HG02852 (cell line): ENCODE data around the gene GHR.

Source experiments
- ATAC-seq: cut with Tn5 transposase; IDR thresholded peaks from one replicate; pipeline ENCODE4 v1.9.1; 2021; ENCODE audit warnings: mild to moderate bottlenecking, moderate library complexity; ENCODE audit not compliant: unreplicated experiment

GHR gene

GRCh38 chr5:42423285-42424165 is at the start of gene GHR:
Gene GHR, plus strand, starts transcription at chr5:42423439. Its CDS starts 142,436 bp downstream, at chr5:42565875.
- ATAC-seq = peak; percentile 76

- no peak for ATAC-seq
Measured at GRCh38 chr5:42374679-42375273, 48.5 kb upstream of the GHR start.

- ATAC-seq = no peak
Measured at GRCh38 chr5:42377496-42377895, 45.7 kb upstream of the GHR start.

GRCh38 chr5:42381973-42382372 is 41.3 kb upstream of the GHR start:
- no peak for ATAC-seq

GRCh38 chr5:42387563-42387962 is 35.7 kb upstream of the GHR start:
- ATAC-seq = no peak

GRCh38 chr5:42390115-42390514 is 33.1 kb upstream of the GHR start:
- ATAC-seq = no peak

GRCh38 chr5:42392917-42393316 is 30.3 kb upstream of the GHR start:
- no peak for ATAC-seq

- ATAC-seq = no peak
Measured at GRCh38 chr5:42396111-42396510, 27.1 kb upstream of the GHR start.

GRCh38 chr5:42397267-42397666 is 26.0 kb upstream of the GHR start:
- ATAC-seq = no peak

GRCh38 chr5:42399702-42400101 is 23.5 kb upstream of the GHR start:
- ATAC-seq = no peak

GRCh38 chr5:42400474-42400873 is 22.8 kb upstream of the GHR start:
- no peak for ATAC-seq

GRCh38 chr5:42403236-42403635 is 20.0 kb upstream of the GHR start:
- ATAC-seq = no peak

- no peak for ATAC-seq
Measured at GRCh38 chr5:42404366-42404765, 18.9 kb upstream of the GHR start.

- no peak for ATAC-seq
Measured at GRCh38 chr5:42419294-42419693, 3.9 kb upstream of the GHR start.

GRCh38 chr5:42422656-42423280 is 471 bp upstream of the GHR start:
- no peak for ATAC-seq

- ATAC-seq = no peak
Measured at GRCh38 chr5:42426016-42426415, 2.8 kb downstream of the GHR start.

GRCh38 chr5:42429694-42430093 is 6.5 kb downstream of the GHR start:
- ATAC-seq = no peak

- ATAC-seq = no peak
Measured at GRCh38 chr5:42434047-42434724, 10.9 kb downstream of the GHR start.

- no peak for ATAC-seq
Measured at GRCh38 chr5:42436051-42436450, 12.8 kb downstream of the GHR start.

- no peak for ATAC-seq
Measured at GRCh38 chr5:42454216-42454995, 31.2 kb downstream of the GHR start.

- no peak for ATAC-seq
Measured at GRCh38 chr5:42461033-42461432, 37.8 kb downstream of the GHR start.
